ENCODE data around the gene DMWD.
A peak's percentile ranks its signal among the peaks of the same experiment; 100 is the strongest.

The DMWD gene, protein sequence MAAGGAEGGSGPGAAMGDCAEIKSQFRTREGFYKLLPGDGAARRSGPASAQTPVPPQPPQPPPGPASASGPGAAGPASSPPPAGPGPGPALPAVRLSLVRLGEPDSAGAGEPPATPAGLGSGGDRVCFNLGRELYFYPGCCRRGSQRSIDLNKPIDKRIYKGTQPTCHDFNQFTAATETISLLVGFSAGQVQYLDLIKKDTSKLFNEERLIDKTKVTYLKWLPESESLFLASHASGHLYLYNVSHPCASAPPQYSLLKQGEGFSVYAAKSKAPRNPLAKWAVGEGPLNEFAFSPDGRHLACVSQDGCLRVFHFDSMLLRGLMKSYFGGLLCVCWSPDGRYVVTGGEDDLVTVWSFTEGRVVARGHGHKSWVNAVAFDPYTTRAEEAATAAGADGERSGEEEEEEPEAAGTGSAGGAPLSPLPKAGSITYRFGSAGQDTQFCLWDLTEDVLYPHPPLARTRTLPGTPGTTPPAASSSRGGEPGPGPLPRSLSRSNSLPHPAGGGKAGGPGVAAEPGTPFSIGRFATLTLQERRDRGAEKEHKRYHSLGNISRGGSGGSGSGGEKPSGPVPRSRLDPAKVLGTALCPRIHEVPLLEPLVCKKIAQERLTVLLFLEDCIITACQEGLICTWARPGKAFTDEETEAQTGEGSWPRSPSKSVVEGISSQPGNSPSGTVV

DNA sequence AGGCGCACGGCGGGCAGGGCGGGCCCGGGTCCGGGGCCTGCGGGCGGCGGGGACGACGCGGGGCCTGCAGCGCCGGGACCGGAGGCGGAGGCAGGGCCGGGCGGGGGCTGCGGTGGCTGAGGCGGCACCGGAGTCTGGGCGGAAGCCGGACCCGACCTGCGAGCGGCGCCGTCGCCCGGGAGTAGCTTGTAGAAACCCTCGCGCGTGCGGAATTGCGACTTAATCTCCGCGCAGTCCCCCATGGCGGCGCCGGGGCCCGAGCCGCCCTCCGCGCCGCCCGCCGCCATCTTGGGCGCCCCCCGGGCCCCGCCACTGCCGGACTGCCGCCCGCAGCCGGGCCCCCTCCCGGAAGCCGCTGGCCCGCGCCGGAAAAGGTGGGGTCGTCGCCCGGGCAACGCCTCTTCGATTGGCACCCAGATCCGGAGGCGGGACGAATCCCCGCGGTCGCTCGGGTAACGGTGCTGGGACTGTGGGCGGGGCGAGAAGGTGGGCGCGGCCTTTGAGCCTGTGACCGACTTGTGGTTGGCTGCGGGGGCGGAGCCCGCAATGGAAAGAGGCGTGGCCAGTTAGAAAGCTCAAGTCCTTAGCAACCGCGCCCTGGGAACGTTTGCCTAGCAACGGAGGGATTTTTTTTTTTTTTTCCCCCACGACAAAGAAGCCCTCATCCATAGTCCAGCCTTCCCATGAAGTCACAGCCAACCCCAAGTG, at the start of gene DMWD:
Gene DMWD (minus strand): TSS at position 376 of the 708 bp plus-strand sequence. CDS start 89 bp downstream, at position 287.
- peak; percentile 99 to 100 for DNase-seq (ENCODE audit: low read depth in 1 of 2, low spot score in 1 of 2)

DNA sequence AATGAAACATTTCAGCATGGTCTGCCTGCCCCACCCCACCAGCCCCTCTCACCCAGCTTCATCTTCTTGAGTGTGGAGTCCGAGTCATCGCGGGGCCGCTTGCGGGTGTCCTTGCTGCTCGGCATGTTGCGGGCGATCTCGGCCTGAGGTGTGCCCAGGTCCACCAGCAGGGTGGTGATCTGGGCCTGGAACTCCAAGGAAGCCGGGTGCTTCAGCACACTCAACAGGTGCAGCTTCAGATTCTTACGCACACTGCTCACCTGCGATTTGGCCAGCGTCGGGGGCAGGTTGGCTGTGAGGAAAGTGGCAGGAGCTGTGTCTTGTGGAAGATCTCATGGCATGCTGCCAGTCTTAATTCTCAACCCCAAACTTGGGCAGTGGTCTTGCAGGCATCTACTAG, 49.6 kb upstream of the DMWD start:
- no peak for DNase-seq (ENCODE audit: low read depth in 1 of 2, low spot score in 1 of 2)

- DNase-seq (ENCODE audit: low read depth in 1 of 2, low spot score in 1 of 2): no peak
Observed at GRCh38 chr19:45834970-45835369, 42.3 kb upstream of the DMWD start.

GRCh38 chr19:45828945-45829344, 36.3 kb upstream of the DMWD start:
- no peak for DNase-seq (ENCODE audit: low read depth in 1 of 2, low spot score in 1 of 2)

DNA sequence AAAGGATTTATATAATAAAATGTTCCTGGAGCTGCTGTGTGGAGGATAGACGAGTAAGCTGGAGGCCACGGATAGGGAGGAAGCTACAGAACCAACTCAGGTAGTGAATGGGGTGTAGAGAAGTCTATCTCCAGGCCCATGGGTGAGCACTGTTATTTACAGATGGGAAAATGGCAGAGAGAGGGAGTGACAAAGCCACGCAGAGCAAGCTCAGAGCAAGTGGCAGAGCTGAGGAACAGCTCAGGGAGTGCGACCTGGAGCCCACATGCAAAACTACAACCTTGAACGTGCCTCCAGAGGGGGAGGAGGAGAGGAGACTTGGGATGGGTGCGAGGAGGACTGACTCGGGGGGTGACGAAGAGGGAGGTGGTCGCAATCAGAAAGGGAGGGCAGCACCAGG, 35.9 kb upstream of the DMWD start:
- no peak for DNase-seq (ENCODE audit: low read depth in 1 of 2, low spot score in 1 of 2)

- no peak for DNase-seq (ENCODE audit: low read depth in 1 of 2, low spot score in 1 of 2)
Observed at GRCh38 chr19:45827459-45828093, 34.9 kb upstream of the DMWD start.

- DNase-seq (ENCODE audit: low read depth in 1 of 2, low spot score in 1 of 2): no peak
Observed at GRCh38 chr19:45826934-45827333, 34.3 kb upstream of the DMWD start.

- no peak for DNase-seq (ENCODE audit: low read depth in 1 of 2, low spot score in 1 of 2)
Observed at GRCh38 chr19:45825917-45826893, 33.6 kb upstream of the DMWD start.

- DNase-seq (ENCODE audit: low read depth in 1 of 2, low spot score in 1 of 2): no peak
Observed at GRCh38 chr19:45825263-45825605, 32.6 kb upstream of the DMWD start.

DNA sequence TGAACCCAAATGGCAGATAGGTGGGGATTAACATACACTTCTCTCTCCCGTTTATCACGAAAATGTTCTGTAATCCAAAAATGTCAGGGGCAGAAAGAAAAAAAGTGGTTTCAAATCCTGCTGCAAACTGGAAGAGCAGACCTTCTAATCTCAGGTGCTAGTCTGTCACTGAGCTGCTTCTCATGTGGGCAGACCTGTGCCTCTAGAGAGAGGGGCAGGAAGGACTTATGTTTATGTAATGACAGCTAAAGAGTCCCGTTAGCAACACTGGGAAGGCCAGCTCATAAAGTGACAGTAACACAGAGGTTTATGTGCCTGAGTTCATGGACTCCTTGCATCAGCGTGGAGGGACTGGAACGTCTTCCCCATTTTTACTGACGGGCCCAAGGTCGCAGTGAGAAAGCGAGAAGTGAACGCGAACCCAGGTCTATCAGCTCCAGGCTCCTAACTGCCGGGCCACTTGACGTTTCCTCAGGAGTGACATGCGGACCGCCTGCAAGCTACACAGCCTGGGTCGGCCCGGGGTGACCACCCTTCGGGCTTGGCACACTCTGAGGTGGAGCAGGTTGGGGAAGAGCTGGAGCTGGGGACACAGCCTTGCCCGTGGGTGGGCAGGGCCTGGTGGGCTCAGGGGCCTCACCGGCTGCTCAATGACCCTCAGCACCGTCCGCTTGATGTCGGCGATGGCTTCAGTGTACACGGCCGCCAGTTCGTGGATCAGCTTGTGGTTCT, 32.1 kb upstream of the DMWD start:
- DNase-seq (ENCODE audit: low read depth in 1 of 2, low spot score in 1 of 2): no peak

GRCh38 chr19:45824041-45824471, 31.4 kb upstream of the DMWD start:
- no peak for DNase-seq (ENCODE audit: low read depth in 1 of 2, low spot score in 1 of 2)

GRCh38 chr19:45823182-45823581, 30.5 kb upstream of the DMWD start:
- no peak for DNase-seq (ENCODE audit: low read depth in 1 of 2, low spot score in 1 of 2)

DNA sequence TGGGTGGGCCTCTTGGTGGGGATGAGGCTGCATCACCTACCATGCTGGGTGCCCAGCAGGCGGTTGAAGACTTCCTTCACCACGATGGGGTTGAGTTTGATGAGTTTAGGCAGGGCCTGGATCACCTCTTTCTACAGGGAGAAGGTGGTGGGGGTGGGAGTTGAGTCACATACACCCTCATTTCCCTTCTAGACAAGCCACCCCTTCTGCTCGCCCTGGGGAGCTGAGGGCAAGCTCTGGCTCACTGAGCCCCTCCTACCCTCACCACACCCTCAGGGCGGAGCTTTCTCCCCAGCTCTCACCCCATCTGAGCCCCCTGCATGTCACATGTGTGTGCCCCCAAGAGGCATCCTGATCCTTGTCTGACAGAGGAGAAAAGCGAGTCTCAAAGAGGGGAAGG, 30.1 kb upstream of the DMWD start:
- no peak for DNase-seq (ENCODE audit: low read depth in 1 of 2, low spot score in 1 of 2)

- DNase-seq (ENCODE audit: low read depth in 1 of 2, low spot score in 1 of 2): no peak
Observed at GRCh38 chr19:45821570-45821969, 28.9 kb upstream of the DMWD start.

GRCh38 chr19:45821103-45821521, 28.5 kb upstream of the DMWD start:
- DNase-seq (ENCODE audit: low read depth in 1 of 2, low spot score in 1 of 2): no peak

DNA sequence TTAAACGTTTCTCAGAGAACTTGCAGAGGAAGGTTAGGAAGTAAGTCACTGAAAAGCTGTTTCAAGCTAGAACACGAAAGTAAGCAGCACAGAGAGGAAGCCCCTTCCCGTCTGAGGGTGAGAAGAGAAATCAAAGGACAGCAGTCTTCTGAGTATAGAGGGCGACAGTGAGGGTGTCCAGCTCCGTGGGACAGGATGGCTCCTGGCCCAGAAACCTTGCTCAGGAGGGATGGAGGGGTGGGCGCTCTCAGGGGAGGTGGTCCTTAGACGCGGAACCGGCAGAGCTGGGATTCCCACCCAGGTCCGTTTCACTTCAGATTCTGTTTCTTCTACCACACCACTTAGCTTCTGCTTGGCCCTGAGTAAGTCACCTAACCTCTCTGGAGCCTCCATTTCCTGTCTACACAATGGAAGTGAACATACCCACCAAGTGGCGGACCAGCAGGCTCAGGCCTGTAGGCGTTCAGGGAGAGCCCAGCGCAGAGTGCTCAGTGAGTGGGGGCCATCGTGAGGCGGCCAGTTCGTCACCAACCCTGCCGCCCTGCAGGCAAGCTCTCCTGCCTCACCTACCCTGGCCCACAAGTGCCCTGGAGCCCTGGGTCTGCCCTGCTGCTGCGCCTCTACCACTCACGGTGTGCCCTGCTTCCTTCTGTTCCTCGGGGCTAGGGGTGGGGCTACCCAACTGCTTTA, 27.9 kb upstream of the DMWD start:
- DNase-seq (ENCODE audit: low read depth in 1 of 2, low spot score in 1 of 2): no peak

GRCh38 chr19:45819769-45820168, 27.1 kb upstream of the DMWD start:
- no peak for DNase-seq (ENCODE audit: low read depth in 1 of 2, low spot score in 1 of 2)

- no peak for DNase-seq (ENCODE audit: low read depth in 1 of 2, low spot score in 1 of 2)
Observed at GRCh38 chr19:45817725-45818301, 25.2 kb upstream of the DMWD start.
